Loucy (cell line): ENCODE measurements around the gene PIH1D2.

Experiments
- CTCF ChIP-seq: fragments of 200-600 bp; sonication (generic); conservative IDR thresholded peaks from 2 replicates; pipeline ENCODE4 v1.5.1; 2014; ENCODE audit warnings: mild to moderate bottlenecking, antibody characterized with exemption, low read length
- EZH2phosphoT487 ChIP-seq: fragments of 200-600 bp; IDR thresholded peaks from 2 replicates; pipeline ENCODE4 v1.6.1; 2018; ENCODE audit warnings: antibody characterized with exemption, mild to moderate bottlenecking, moderate library complexity, borderline replicate concordance

GRCh38 chr11:112114460-112114859 lies 40.6 kb upstream of the PIH1D2 start:
- TF ChIP-seq CTCF (no peak), EZH2phosphoT487 (no peak)
